HK-2 (cell line): ENCODE results near the gene MTHFR.
A peak's percentile ranks its signal among the peaks of the same experiment; 100 is the strongest.

ENCODE experiments used
- DNase-seq: peaks from one replicate; pipeline ENCODE4 v3.0.0-alpha.2; 2018; ENCODE audit not compliant: unreplicated experiment

The MTHFR gene

DNA sequence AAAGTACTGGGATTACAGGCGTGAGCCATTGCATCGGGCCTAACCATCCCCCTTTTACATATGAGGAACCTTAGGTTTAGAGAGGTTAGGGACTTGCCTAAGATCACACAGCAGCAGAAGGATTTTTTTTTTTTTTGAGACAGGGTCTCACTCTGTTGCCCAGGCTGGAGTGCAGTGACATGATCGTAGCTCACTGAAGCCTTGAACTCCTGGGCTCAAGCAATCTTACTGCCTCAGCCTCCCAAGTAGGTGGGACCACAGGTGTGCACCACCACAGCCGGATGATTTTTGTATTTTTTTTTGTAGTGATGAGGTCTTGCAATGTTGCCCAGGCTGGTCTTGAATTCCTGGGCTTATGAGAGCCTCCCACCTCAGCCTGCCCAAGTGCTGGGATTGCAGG is 46.0 kb downstream of the MTHFR start:
- DNase-seq, result no peak

DNA sequence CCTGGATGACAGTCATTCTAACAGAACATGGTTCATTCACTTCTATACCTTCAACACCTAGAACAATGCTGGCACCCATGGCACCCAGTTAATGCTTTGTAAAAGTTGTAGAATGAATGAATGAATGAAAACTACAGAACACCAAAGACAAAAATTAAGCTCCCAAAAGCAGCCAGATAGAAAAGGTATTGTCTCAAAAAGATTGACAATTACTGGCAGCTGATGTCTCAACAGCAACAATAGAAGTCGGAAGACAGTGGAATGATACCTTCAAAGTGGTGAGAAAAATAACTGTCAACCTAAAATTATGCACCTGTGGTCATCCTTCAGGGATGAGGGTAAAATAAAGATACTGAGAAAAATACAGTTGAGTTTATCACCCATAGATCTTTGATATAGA is 48.7 kb downstream of the MTHFR start:
- no peak for DNase-seq

DNA sequence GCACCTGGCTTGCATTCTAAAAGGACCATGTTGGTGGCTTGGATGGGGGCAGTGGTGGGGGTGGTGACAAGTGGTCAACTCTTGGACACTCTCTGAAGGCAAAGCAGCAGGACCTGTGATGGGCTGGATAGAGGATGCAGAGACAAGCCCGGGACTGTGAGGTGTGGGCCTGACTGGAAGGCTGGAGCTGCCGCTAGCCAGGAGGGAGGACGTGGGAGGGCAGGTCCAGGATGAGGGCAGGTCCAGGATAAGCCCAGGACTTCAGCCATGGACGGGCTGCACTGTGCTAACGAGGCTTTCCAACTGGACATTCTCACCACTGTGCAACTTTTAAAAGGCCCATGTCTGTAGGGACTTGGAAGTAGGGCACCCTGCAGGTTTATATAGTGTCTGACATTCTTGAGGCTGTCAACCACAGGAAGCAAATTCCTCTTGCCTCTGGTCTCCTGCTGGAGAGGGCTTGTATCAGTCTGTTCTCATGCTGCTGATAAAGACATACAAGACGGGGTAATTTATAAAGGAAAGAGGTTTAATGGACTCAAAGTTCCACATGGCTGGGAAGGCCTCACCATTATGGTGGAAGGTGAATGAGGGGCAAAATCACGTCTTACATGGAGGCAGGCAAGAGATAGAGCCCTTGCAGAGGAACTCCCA is 52.1 kb downstream of the MTHFR start:
- no peak for DNase-seq

DNA sequence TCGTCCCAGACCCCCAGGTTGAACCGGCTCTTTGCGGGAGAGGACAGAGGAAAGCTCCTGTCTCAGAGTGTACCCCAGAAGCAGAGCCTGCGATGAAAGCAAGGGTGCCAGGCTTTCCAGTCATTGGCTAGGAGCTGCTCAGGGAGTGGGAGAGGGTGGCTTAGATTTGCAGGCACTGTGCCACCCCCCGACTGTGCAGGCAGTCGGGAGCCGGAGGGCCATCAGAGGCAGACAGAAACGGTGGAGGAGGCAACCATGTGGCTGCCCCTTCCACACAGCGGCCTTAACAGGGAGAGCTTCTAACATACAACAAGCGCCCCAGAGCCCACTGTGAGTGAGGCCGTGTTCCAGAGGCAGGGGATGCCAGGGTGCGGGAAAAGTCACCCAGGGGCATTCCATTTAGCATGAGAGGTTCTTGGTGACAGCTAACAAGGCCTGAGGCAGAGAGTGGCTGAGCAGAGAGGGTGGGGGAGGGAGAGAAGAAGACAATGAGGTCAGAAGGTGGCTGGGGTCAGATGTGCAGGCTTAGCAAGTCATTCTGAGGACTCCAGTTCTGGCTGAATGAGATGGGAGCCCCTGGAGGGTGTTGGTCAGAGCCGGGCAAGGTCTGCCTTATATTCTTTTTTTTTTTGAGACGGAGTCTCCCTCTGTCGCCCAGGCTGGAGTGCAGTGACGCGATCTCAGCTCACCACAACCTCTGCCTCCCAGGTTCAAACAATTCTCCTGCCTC is 53.2 kb downstream of the MTHFR start:
- no peak for DNase-seq

DNA sequence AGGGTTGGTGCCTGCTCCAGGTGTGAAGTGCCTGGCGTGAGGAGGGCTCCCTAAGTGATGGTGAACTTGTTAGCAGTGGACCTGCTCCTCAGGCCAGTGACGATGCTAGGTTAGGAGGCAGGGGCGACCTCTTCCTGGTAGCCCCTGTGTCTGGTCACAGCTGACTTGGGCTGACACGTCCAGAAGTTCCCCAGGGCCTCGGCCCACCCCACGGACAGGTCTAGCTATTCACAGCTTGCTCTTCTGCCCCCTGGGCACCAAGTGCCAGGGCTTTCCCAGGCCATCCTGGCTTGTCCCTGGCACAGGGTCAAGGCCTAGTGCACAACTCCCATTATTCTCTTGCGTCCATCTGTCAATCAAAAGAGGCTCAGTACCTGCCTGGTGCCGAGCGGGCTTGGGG is 54.7 kb downstream of the MTHFR start:
- no peak for DNase-seq

DNA sequence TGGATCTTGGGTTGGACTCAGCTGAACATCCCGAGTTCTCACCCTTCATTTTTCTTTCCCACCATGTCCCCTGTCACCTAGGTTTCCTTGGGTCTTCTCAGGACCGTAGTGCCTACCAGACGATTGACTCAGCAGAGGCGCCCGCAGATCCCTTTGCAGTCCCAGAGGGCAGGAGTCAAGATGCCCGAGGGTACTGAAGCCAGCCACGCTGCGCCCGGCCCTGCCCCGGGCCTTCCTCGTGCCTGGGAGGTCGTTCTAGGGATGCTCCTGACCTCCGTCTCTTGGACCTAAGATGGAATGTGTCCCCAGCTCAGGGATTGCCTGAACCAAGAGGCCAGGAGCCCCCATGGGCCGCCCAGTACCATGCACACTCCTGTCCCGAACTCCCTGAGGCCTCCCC is 55.8 kb downstream of the MTHFR start:
- no peak for DNase-seq

DNA sequence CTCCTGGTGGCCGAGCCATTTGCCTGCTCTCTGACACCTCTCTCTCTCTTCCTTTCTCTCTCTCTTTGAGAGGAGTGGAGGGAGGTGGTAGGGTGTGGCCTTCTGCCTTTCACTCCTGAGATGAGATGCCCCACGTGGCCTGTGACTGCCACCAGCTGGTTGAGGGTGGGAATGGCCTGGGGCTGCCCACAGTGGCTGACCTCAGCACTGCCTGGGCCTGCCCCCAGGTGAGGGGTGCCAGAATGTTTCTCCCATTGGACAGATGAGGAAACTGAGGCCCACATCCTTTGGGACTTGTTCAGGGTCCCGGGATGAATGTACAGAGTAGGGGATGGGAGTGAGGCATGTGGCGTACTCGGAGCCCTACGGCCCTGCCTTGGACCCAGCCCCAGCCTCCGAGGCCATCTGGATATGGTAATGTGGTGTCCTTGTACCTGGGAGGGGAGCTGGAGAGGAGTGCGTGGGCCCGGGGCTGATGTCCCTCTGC is 56.5 kb downstream of the MTHFR start:
- peak; percentile 48 for DNase-seq

DNA sequence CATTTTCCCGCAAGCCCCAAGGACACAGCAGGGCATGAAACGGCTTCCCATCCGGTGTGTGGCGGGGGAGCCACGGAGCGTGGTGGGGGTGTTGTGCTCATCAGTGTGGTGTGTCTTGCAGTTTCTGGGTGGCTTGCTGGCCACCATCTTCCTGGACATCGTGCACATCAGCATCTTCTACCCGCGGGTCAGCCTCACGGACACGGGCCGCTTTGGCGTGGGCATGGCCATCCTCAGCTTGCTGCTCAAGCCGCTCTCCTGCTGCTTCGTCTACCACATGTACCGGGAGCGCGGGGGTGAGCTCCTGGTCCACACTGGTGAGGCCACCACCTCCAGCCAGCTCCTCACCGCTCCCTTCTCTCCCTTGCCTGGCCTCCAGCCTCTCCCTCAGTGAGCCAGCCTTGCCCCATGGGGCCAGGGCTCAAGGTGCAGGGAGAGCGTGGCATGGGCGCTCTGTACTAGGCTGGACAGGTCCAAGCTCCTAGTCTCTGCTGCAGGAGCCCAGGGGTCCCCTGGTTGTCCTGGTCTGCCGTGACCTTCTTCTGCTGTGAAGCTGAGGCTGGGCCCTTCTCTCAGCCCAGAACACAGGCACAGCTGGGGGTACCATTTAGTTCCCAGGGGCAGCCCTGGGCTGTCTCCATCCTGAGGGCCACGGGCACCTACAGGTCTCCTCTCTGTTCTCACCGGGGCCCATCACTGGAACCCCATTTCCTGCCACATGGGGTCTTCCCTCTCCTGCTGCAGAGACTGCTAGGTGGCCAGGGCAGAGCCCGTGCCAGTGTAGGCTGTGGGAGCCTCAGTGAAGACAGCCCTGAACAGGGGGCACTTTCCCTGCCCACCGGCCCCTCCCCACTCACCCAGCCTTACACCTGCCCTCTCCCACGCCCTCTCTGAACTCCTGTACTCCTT is 57.2 kb downstream of the MTHFR start:
- no peak for DNase-seq

DNA sequence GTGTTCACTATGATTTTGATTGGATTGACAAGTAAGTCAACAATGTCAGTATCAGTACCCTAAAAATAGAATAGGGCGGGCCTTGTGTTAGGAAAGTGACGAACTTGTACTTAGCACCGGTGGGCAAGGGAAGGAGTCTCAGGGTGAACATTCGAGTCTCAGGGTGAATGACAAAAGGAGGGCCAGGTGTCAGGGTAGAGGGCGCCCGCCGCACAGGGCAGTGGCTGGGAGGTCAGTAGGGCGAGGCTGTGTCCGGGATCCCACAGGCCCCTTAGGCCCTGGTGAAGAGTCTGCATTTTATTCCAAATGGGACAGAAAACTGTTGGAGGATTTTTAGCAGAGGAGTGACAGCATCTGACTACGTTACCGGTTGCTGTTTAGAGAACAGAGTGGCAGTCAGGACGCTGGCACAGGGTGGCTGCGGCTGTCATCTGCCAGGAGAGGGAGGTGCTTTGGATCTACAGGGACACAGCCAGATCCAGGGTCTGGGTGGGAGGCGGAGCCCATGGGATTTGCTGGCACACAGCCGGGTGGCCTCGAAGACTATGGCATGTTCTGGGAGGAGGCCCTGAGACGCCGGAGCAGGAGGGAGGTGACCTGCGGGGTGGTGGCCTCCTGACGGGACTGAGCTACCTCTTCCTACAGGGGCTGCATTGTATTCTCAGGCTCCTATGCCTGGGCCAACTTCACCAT is 58.8 kb downstream of the MTHFR start:
- DNase-seq, result no peak

DNA sequence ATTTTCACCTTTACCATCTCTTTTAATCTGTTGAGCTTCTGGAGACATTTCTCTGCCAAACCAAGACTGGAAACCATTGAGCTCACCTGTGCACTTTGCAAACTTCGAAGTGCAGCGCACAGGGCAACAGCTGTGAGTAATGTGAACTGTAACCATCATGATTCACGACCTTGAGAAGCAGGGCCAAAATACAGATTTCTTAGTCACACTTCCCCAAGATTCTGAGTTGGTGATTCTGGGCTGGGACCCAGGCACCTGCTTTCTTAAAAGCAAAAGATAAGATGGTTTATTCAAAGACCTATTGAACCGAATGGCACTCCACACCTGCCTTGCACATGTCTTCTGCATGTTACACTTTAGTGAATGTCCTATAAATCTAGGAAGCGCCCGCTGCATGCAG is 59.7 kb downstream of the MTHFR start:
- DNase-seq, result no peak

DNA sequence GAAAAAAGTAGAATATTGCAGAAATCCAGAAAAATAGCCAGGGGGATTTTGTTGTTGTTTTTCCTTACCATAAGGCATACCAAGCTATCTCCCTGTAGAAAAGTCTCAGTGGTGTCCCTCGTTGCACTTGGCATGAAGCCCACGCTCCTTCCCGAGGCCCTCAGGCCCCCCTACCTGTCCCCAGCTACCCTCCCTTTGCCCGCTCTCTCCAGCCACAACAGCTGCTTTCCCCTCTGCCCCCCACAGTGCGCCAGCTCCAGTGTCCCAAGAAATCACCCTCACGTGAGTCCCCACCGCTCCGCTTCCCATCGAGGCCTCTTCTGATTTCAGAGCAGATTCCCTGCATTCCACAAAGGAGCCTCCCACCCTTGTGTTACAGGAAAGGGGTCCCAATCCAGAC is 61.5 kb downstream of the MTHFR start:
- DNase-seq, result no peak

DNA sequence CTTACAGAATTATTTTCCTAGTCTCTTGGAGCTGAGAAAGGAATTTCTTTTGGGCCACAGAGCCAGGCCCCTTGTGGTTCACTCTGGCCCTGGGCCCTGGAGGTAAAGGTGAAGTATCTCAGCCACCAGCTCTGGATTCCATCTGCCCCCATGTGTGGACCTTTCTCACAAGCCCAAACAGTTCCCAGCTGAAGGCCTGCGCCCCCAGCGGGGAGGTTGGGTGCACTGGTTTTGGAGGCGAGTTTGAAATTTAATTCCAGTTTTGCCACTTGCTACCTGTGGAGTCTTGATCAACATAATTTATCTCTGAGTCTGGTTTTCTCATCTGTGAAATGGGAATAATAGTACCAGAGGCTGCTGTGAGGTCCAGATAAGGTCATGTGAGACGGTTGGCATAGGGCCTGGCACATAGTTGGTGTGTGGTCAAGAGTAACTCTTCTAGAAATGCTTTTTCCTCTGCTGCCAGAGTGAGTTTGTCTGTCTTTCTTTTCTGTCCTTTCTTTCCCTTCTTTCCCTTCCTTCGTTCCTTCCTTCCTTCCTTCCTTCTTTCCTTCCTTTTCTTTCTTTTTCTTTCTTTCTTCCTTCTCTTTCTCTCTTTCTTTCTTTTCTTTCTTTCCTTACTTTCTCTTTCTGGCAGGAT is 63.7 kb downstream of the MTHFR start:
- DNase-seq, result no peak

DNA sequence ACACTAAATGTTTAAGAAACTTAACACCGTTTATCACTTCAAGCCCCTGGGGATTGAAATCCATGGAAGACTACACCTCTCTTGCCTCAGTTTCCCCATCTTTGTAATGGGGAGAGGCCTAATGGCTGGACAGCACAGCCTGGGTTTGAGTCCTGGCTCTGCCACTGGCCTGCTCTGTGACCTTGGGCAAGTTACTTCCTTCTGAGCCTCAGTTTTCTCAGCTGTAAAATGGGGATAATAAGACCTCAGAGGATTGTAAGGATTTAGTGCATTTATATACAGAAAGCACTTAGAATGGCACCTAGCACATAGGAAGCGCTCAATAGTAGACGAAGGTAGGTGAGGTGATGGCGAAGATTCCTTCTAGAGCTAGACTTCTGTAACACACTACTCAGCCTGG is 64.3 kb downstream of the MTHFR start:
- no peak for DNase-seq

DNA sequence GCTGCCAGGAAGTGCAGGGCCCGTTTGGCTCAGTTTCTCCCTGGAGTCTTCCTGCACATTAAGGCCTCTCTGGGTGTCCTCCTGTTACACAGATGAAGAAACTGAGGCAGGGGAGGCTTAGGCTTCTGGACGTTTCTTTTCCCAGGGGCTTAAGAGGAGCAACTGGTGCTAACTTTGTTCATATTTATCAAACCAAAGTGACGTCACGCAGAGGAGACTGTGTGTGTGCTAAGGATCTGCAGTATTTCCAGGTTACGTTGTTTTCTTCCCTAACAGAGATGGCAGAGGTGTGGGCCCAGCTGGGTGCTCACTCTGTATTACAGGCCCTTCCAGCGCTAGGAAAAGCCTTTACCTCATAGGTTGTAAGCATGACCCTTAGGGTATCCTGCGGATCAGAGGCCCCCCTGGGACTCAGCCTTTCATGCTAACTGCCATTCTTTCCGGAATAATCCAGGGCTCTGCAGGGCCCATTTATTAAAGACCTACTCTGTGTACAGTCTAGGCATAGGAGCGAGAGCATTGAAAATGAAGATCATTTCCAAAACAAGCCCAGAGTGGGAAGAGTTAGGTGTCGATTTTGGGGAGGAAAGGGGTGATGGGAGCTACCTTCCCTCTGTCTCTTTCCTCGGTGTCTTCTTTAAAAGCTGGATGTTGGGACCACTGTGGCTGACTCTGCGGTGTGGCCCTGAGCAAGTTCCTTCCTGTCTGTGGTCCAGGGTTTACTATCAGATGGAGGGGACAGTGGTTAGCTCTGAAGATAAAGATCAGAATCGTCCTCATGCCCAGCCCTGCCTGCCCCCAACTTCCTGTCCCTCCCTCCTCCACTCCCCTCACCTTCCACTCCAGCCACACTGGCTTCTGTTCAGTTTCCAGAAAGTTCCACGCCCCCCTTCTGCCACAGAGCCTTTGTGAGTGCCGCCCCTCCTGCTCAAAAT is 65.2 kb downstream of the MTHFR start:
- no peak for DNase-seq

DNA sequence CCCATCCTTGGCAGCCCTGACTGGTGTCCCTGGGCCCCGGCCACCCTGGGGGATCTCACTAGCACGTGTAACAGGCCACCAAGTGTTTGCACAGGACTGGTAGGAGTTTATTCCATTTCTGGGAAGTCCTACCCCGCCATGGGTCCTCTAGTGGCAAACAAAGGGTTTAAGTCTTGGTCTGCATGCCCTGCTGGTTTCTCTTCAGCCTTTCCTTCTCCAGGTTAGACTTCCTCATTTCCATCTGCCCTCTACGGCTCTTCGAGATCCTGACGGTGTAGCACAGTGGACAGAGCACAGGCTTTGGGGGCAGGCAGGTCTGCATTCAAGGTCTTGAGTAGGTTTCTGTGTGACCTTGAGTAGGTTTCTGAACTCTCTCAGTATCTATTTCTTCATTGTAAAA is 67.0 kb downstream of the MTHFR start:
- DNase-seq, result no peak

DNA sequence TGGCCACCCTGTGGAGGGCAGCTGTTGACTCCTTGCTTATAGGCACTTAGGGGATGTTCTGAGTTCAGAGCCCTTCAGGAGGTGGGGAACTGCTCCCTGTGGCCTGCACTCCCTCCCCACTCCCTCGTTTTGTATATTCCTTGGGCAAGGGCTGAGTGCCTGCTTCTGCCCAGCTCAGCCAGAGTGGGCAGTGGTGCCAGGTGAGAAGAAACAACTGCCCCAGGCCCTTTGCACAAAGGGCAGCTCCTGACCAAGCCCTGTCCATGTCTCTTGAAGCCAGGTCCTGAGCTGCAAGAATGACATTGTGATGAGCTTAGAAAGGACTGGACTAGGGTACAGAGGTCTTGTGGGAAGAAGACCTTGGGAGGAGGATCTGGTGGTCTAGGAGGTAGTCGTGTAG is 67.7 kb downstream of the MTHFR start:
- DNase-seq, result no peak

DNA sequence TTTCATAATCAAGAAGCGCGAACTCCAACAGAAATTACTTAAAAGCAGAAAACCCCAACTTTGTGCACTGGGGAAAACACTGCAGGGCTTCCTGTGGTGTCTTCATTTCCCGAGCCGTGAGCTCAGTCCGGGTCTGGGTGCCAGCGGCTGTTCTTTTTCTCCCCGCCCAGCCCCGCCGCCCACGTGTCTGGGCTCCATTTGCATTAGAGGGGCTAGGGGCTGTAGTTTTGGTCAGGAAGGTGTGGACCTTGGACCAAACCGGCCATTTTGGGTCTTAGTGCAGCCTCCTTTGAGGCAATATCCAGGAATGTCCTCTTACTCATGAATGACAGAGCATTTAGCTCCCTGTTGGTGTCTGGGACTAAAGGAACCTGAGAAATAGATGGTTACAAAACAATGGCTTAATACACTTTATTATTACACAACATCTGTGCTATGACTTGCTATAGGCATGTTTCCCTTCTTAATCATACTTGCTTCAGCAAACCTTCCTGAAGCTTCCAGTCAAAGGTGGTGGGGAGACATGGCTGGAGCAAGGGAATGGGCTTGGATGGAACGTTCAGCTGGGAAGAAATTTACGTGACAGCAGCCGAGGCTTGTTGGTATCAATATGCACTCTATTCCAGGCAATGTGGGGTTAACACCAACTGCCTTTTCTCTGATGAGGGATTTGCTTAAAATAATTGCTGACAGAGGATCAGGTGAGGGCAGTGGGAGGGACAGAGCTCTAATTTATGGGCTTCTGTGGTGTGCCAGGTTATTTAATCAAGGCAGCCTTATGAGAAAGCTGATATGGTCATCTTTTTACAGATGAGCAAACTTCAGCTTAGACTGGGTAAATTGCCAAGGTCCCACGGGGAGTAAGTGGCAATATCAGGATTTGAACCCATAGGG is 68.8 kb downstream of the MTHFR start:
- DNase-seq, result peak; percentile 33

DNA sequence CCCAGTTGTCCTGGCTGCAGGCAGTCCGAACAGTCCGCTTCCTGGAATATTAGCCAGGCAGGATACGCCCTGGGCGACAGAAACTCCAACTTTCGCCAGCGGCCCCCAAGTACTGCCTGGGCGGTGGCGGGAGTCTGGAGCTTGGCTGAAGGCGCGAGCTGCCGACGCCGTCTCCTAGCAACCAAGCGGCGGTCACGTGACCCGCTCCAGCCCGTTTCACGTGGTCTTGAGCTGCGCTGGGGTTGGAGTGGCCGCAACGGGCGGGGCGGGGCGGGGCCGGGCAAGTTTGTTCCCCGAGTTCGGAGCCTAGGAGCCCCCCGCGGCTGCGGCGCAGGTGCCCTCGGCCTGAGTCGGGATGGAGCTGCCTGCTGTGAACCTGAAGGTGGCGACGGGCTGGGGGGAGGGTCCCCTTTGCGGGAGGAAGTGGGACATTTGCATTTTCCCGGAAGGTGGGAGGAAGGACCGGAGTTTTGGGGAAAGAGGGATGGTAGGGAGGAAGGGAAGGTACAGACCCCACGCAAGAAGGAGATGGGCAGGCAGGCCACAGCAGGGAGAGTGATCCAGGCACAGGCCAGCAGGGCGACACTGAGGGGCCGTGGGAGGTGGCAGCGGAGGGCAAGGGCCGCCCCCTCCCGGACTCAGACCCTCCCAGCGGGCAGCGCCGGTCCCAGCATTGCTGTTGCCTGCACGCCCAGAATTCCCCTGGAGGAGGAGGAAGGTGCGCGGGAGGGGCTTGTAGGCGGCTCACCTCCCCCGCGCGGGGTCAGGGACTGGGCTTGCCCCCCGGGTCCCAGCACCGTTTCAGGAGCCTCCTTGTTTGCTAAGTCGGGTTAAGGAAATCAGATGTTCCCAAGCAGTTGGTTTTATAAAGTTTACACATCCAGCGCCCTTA is 69.7 kb downstream of the MTHFR start, which contains the start of gene AGTRAP:
TSS of gene AGTRAP (plus strand) at position 283 of the 892 bp plus-strand sequence. CDS start at position 356, 73 bp downstream.
- peak; percentile 92 for DNase-seq
